Measurements from ENCODE around the gene DPP9.
"Not testable (repeated sequence)": the region's sequence is repeated elsewhere in the genome, so short reads cannot be mapped to it uniquely, and the experiment has no call there.

The DPP9 gene

DNA sequence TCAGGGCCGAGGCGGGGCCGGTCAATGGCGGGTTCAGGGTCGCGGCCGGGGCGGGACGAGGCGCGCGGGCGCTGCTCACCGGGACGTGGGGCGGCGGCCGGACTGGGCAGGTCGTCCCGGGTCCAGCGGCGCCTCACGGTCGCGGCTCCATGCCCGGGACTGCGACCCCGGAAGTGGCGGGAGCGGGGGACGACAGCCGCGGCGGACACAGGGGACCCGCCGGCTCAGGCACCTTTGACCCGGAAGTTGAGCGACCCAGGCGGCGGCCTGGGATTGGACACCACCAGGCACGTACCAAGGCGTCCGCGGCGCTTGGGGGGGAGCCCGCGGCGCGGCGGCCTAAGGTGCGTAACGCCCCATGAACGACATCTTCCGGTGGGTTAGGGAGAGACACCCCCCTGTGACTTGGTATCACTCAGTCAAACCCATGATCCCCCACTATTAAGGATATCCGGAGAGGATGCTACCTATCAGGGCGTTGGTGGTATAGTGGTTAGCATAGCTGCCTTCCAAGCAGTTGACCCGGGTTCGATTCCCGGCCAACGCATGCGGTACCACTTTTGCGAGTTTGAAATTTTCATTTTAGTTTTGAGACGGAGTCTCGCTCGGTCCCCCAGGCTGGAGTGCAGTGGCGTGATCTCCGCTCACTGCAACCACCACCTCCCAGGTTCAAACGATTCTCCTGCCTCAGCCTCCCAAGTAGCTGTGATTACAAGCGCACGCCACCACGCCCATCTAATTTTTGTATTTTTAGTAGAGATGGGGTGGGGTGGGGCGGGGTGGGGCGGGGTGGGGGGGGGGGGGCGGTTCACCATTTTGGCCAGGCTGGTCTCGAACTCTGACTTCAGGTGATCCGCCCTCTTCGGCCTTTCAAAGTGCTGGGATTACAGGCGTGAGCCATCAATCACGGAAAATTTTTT is at the start of gene DPP9:
Gene DPP9, minus strand, starts transcription at position 248 of the 920 bp plus-strand sequence. CDS start 3,936 bp downstream, outside the sequence.
- peak; percentile 100 for DNase-seq

DNA sequence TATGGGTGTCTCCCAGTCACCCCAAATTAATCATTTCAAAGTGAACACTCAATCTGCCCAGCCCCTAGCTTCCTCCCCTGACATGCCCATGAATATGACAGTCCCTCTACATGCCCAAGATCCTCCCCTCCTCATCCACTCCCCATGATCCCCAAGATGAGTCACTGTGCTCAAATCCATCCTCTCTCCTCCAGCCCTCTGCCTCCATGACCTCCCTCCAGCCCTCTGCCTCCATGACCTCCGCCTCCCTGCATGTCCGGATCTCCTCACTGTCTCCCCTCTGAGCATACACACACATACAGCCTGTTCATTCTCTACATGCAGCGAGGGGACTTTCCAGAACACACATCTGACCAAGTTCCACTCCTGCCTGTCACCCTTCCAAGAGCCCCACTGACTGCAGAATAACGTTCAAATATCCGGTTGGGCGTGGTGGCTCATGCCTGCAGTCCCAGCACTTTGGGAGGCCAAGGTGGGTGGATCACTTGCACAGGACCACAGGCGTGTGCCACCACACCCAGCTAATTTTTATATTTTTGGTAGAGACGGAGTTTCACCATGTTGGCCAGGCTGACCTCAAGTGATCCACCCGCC is 49.5 kb upstream of the DPP9 start:
- no peak for DNase-seq

DNA sequence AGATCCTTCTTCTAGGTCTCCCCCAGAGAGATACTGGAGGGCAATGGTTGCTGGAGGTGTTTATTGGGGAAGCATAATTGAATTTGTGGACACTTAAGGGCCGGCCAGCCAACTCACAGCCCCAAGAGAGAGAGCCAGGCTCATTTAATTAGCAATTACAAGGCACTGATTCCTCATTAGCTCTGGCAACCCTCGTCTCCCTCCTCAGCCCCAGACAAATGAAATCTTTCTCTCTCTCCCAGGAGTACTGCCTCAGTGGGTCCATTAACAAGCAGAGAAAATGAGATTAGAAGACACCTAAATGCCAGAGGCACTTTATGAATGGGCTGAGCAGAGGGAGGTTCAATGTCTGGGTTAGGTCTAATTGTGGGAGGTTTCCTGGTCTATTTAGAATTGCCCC is 48.9 kb upstream of the DPP9 start:
- DNase-seq = no peak

DNA sequence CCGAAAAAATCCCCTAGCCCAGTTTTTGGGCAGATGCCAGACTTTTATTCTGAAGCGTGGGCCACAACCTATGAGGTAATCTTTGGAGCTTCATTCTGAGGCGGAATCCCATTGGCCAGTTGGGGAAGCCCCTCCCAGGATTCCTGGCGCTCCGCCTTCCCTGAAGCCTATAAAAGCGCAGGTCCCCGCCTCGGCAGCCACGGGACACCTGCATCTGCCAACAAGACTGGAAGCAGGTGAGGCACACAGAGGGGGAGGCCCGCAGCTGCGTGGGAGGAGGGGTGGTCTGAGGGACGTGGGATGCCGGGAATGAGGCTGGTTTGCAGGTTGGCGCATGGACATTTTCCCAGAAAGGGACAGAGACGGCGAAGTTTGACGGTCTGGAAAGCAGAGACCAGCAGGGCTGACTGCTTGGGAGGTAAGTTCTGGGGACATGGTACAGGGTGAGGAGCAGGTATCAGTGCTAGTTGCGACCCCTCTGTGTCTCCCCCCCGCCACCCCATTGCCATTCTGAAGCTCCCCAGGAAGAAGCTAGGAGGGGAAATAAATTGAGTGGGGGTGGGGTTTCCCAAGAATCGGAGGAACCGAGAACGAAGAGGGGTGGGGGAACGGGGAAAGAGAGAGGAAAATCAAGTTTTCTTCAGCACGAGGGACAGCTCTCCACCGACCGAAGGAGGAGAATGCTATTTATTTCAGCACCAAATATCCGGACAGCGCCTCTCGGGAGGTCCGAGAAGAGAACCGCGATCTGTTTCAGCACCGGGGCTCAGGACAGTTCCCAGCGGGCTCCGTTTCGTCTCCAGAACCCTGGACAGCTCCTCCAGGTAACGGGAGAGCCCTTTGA is 45.5 kb upstream of the DPP9 start:
- DNase-seq = peak; percentile 98

DNA sequence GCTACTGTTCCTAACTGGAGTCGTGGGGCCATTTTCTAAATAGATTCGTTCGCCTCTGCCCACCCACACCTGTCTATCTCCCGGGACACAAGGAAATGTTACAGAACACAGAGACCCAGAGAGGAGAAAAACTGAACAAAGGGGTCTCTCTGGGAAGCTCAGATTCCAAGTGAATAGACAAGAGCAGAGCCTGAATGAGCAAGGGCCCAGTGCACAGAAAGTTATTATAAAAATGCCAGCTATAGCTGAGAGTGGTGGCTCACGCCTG is 40.7 kb upstream of the DPP9 start:
- no peak for DNase-seq

DNA sequence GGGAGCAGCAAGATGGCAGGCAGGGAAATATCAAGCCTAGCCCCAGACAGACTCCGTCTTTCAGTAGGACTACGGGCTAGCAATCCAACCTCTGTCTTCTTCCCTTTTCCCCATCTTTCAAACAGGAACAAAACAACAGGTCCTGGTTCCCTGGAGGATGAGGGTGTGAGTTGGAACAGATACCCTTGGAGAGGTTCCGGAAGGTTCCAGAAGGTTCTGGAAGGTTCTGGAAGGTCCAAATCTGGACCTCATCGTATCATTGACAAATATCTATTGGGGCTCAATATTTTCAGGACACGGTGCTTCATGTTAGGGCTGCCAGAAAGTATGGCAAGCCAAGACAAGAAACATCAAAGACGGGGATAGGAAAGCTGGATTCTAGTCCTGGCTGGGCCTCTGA is 39.4 kb upstream of the DPP9 start:
- no peak for DNase-seq

DNA sequence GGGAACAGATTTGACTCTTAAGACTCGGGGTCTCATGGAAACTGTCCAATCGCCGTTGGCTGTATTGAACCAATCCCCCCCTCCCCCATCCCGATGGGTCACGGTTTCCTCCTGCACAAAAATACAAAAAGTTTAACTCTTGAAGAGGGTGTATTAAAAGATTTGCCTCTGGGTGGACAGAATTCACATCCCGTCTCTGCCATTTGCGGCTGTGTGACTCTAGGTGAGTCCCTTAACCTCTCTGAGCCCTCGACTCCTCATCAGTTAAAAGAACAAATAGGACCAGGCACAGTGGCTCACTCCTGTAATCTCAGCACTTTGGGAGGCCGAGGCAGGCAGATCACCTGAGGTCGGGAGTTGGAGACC is 36.6 kb upstream of the DPP9 start:
- DNase-seq = no peak

DNA sequence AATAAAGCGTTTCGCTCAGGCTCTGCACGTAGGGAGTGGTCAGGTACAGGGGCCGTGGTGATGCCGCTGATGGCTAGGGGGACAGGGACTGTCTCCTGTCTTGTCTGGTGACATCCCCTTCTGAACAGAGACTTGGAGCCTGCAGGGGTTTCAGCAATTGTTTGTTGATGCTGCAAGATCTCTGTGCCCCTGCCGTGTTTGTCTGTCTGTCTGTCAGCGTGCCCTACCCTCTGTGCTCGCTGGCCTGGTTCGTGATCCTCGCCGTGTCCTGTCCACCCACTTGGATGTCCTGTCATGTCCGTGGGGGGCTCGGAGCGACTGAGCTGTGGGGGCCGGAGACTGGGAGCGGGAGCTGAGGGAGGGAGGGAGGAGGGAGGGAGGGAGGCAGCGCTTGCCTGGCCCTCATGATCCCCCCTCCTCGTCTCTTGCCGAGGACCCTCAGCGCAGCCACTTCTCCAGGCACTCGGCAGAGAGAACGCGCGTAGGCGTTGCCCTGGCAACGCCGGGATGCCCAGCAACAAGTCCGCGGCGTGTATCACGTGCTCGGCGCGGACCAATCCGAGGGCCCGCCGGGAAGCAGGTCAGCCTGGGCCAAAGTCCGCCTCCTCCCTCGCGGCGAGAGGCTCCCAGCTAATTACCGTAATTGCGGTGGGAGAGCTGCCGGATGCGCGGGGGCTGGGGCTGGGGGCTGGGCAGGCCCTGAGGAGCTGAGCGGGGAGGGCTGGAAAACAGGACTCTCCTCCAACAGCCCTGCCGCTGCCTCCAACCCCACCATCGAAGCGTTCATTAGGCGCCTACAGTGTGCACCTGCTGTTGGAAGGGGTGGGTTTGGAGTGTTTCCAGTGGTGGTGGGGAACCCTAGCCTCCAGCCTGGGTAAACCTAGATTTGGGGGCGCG is 36.0 kb upstream of the DPP9 start:
- peak; percentile 97 for DNase-seq

DNA sequence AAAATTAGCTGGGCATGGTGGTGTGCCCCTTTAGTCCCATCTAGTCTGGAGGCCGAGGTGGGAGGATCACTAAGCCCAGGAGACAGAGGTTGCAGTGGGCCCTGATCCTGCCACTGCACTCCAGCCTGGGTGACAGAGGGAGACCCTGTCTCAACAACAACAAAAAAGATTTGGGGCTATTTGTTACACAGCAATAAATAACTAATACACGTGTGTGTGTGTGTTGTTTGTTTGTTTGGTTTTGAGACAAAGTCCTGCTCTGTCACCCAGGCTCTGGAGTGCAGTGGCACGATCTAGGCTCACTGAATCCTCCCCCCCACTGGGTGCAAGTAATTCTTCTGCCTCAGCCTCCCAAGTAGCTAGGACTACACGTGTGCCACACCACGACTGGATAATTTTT is 35.0 kb upstream of the DPP9 start:
- no peak for DNase-seq

DNA sequence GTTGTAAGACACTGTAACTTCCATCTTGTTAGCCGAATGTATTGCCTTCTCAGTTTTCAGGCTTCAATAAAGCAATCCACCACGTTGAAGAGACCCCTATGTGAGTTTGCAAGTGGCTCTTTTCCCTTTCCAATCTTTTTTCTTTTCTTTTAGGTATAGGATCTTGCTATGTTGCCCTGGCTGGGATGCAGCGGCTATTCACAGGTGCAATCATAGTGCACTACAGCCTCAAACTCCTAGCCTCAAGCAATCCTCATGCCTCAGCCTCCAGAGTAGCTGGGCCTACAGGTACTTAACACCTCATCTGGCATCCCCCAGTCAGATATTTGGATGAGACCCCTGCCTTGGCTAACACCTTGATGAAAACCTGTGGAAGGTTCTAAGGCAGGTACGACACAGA is 34.4 kb upstream of the DPP9 start:
- no peak for DNase-seq

DNA sequence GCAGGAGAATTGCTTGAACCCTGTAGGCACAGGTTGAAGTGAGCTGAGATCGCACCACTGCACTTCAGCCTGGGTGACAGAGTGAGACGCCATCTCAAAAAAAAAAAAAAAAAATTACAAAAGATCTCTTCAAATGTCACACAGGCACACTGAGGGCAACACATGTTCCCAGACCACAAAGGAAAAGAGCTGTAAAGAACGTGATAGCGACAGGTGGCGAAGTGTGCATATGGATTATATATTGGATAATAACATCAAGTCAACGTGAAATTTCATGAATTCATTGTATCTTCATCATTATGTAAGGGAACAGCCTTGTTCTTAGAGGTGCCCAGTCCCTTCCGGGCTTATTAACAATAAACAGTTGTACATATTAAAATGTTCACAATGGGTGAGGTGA is 31.8 kb upstream of the DPP9 start:
- DNase-seq = no peak

DNA sequence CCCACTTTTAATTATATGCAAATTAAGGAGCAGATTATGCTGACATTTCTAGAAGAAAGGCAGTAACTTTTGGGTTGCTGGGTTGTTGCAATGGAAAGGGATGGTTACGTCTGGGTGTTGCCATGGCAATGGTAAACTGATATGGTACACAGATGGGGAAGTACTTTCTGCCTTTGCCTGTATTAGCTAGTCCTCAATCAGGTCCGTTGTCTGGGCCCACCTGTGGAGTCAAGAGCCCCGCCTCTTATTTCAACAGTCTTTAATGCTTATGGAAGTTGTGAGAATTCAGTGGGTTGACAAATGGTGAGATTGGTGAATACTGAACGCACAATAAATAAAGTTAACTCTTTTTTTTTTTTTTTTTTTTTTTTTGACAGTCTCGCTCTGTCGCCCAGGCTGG is 30.6 kb upstream of the DPP9 start:
- peak; percentile 47 for DNase-seq

DNA sequence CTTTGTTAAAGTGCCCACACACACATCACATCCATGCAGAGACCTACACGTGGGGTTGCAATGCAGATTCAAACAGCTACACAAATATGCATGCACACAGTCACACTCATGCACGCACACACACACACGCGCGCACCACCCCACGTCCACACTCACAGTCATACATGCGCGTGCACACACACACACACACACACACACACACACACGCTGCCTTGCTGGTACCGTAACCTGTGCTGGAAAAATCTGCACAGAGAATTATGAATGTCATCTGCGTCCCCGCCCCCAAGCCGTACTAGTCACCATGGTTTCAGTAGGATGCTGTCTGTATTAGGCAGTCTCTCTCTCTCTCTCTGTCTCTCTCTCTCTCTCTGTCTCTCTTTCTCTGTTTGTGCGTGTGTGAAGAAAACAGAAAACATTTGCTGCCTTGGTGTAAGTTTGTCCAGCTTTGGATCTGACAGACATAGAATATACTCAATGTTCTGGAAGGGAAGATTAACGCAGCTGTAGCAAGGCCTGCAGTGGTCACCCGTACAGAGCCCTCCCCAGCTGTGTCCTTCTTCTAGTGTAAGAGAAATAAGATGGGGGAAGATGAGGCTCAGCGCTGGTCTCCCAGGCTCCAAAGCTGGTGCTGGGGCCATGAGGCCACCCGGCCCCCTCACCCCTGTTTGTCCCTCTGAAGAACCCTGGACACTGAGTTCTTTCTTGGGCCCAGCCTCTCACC is 26.4 kb upstream of the DPP9 start:
- DNase-seq = peak; percentile 73

DNA sequence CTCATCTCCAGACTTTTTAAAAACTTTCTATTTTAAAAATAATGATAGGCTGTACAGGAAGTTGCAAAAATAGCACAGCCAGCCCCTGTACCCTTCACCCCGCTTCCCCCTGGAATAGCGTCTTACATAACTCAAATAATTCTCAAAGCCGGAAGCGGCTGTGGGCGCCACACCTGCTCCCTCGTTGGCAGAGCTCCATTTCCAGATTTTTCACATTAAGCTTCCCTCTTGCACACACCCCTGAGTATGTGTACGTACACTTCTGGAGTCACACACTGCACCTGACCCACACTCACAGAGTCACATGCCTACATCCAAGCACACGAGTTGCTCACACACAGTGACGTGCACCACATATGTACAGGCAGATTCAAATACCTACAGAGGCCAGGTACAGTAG is 24.9 kb upstream of the DPP9 start:
- no peak for DNase-seq

DNA sequence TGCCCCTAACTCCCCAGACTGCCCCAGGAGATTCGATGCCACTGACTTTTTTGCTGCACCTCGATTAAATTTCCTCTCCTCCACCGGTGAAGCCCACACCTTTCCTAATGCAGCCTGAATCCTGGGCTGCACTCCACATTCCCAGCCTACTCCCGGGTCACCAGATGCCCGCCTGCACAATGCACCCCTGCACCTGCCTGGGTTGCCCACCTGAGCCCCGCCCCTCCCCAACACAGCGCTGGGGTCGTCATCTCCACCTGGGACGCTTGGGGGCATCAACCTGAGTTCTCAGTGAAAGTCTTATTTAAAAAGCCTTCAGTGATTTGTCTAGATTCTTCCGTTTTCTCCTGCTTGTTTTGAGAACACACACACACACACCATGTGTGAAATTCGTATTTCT is 24.5 kb upstream of the DPP9 start:
- DNase-seq = no peak

DNA sequence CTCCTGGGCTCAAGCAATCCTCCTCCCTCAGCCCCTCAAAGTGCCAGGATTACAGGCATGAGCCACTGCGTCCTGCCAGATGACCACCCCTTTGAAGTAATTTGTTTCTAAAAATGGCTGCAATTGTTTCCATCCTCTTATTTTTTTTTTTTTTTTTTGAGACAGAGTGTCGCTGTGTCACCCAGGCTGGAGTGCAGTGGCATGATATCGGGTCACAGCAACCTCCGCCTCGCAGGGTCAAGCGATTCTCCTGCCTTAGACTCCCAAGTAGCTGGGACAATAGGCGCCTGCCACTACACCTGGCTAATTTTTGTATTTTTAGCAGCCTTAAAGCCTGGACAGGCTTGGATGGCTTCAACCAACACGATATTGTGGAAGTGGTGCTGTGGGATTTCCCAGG is 22.3 kb upstream of the DPP9 start:
- DNase-seq = no peak

DNA sequence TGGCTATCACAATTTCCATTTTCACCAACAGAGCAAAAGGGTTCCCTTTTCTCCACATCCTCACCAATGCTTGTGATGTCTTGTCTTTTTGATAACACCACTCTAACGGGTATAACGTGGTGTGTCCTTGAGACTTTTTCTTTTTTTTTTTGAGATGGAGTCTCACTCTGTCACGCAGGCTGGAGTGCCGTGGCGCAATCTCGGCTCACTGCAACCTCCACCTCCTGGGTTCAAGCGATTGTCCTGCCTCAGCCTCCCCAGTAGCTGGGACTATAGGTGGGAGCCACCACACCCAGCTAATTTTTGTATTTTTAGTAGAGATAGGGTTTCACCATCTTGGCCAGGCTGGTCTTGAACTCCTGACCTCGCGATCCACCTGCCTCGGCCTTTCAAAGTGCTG is 21.5 kb upstream of the DPP9 start:
- not testable (repeated sequence) for DNase-seq

DNA sequence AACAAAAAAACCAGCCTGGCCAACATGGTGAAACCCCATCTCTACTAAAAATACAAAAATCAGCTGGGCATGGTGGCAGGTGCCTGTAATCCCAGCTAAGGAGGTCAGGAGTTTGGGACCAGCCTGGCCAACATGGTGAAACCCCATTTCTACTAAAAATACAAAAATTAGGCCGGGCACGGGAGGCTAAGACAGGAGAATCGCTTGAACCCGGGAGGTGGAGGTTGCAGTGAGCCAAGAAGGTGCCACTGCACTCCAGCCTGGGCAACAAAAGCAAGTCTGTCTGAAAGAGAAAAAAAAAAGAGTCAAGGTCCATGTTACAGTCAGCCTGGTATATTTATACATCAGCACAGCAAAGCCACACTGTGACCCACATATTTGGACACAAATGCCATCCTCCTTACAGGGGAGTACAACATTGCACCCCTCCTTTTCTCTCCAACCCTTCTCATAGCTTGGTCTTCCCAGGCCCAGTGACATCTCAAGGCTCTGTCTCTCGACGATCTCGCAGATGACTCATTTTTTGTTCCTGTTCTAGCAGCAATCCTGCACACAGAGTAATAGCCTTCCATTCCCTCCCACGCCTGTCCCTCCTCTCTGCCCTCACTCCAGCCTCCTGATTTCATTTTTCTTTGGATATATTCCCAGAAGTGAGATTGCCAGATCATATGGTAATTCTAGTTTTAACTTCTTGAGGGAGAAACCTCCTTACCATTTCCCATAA is 21.0 kb upstream of the DPP9 start:
- DNase-seq = peak; percentile 33

DNA sequence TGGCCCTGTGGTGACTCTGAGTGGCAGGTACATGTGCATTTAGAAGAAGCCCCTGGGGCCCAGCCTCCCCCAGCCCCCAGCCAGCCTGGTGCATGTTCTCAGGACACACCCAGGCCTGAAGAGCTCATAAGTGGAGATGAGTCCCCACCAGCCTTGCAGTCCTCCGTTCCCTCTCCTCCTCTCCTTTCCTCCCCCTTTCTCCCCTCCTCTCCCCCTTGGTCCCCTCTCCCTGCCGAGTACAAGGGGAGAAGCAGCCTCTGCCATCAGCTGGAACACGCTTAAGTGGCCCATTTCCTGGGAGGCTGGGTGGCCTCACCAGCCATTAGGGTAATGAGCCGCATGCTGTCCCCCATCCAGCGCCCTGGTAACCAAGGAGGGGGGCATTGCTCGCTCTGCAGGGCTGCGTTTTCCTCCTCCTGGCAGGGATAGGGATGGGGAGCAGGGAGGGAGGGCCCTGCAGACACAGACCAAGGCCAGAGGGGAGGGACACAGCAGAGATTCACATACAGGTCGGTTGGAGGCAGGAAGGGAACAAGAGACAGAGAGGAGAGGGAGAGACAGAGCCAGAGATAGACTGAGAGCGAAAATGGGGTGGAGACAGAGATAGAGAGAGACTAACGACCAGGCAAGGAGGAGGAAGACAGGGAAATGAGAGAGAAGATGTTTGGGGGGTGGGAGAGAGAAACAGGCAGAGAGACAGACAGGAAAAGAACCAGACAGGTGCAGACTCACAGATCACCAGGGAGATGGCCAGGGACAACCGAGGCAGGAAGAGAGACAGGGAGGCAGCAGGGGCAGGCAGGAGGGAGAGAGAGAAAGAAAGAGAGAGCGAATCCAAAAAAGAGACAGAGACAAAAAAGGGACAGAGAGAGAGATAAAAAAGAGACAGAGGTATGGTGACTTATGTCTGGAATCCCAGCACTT is 19.3 kb upstream of the DPP9 start:
- DNase-seq = peak; percentile 95

DNA sequence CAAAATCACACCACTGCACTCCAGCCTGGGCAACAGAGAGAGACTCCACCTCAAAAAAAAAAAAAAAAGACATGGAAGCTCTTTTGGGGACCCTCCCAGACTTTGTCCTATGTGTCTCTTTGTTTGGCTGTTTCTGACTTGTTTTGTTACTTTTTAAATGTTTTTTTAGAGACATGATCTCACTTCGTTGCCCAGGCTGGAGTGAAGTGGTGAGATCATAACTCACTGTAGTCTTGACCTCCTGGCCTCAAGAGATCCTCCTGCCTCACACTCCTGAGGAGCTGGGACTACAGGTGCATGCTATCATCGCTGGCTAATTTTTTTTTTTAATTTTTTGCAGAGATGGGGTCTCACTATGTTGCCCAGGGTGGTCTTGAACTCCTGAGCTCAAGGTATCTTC is 16.4 kb upstream of the DPP9 start:
- DNase-seq = no peak

Data from eye (tissue), 1 donor.